ENCODE measurements around the gene INS. TPM values are rescaled to one million over a fixed set of nuclear protein-coding genes. Genes with fewer than 3 reads are reported as not detected.

The INS gene
- polyA plus RNA-seq, 2 of the 4 experiments (the other 2 are of a cell fraction): not detected

DNA sequence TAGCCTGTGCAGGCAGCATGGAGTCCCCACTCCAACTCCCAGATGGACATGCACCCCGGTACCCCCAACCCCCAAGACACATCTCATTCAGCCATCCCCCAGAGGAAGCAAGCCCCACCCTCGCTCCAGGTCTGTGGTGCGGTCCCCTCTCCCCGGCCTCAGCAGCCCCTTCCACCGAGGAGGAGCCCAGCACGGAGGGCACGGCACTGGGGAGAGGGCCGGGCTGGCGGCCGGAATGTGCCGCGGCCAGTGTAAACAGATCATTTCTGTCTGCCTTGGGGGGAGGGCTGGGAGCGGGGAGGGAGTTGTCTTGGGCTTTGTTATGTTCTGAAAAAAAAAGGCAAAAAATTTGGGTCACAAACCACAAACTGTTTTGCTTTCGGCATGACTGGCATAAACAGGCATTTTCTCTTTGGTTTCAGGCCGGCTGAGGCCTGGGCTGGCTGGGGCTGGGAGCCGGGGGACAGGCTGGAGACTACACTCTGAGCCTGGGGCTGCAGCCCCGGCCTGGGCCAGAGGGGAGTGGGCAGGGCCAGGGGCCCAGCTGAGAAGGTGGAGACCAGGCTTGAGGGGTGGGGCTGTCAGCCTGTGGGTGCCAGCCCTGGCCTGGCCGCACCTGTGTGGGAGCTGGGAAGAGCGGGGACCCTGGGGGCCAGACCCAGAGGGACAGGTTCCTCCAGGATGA lies 38.6 kb downstream of the INS start:
- 61% methylated on average over 8 of the region's 19 CpGs for WGBS (ENCODE audit: missing lambda C conversion rate)
- Histone ChIP-seq H3K4me3 (no peak overlapping the region), H3K4me2 (no peak overlapping the region), H3K4me1 (no peaks in the 10 kb centered on the region), H3K27ac (no peak overlapping the region), H3K9me3 (peaks cover 9% of the 10 kb centered on the region)
- DNase-seq (ENCODE audit: low read depth in 1 of 2, low spot score in 1 of 2): no peak
- ATAC-seq: no peak; a peak in 1 of 6 replicates
- no peak for FAIRE-seq
- POLR2A ChIA-PET: no interaction called here
- TF ChIP-seq NFE2L2 (conservative IDR thresholded peaks at IDR 0.05; ENCODE audit: low read length): 0 out of 2 replicates have a peak, but pooled peaks have one; percentile 34
- TF ChIP-seq, protein P1, sequence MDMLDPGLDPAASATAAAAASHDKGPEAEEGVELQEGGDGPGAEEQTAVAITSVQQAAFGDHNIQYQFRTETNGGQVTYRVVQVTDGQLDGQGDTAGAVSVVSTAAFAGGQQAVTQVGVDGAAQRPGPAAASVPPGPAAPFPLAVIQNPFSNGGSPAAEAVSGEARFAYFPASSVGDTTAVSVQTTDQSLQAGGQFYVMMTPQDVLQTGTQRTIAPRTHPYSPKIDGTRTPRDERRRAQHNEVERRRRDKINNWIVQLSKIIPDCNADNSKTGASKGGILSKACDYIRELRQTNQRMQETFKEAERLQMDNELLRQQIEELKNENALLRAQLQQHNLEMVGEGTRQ (IDR thresholded peaks at IDR 0.05): no peak
- no peak for TF ChIP-seq EHF (CRISPR knock-in tag; IDR thresholded peaks at IDR 0.05)
- no peak for TF ChIP-seq PBX3 (IDR thresholded peaks at IDR 0.05)
- no peak for TF ChIP-seq RCOR1 (IDR thresholded peaks at IDR 0.05; ENCODE audit: low read depth, low read length)
- CTCF ChIA-PET: interaction anchor here (1.3 to 3.4 kb wide), 2 partner anchors 29 to 84 kb away, joined by 5 to 22 read pairs; no protein-coding TSS in a partner anchor

- H3K4me2 ChIP-seq: no peak overlapping the region
- no peak for FAIRE-seq
Measured at GRCh38 chr11:2121227-2122130, 39.5 kb downstream of the INS start.

GRCh38 chr11:2120359-2121100 lies 40.5 kb downstream of the INS start:
- TF ChIP-seq SREBF2 (IDR thresholded peaks at IDR 0.05) (no peak), FOXS1 (CRISPR knock-in tag; IDR thresholded peaks at IDR 0.05) (no peak), CHD2 (IDR thresholded peaks at IDR 0.05; ENCODE audit: low read length, partially characterized antibody) (no peak), HOXA7 (CRISPR knock-in tag; IDR thresholded peaks at IDR 0.05) (no peak), E2F6 (IDR thresholded peaks at IDR 0.05; ENCODE audit: borderline replicate concordance, low read depth) (no peak), MAZ (IDR thresholded peaks at IDR 0.05; ENCODE audit: borderline replicate concordance, low read depth, low read length) (no peak), PHF8 (IDR thresholded peaks at IDR 0.05; ENCODE audit: borderline replicate concordance, low read depth) (no peak), CTCF (IDR thresholded peaks at IDR 0.05) (no peak), ELK1 (IDR thresholded peaks at IDR 0.05; ENCODE audit: low read depth, low read length) (no peak)
- TF ChIP-seq, protein P2, sequence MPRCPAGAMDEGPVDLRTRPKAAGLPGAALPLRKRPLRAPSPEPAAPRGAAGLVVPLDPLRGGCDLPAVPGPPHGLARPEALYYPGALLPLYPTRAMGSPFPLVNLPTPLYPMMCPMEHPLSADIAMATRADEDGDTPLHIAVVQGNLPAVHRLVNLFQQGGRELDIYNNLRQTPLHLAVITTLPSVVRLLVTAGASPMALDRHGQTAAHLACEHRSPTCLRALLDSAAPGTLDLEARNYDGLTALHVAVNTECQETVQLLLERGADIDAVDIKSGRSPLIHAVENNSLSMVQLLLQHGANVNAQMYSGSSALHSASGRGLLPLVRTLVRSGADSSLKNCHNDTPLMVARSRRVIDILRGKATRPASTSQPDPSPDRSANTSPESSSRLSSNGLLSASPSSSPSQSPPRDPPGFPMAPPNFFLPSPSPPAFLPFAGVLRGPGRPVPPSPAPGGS (IDR thresholded peaks at IDR 0.05): no peak
- POLR2A ChIA-PET: no interaction called here

More at GRCh38 chr11:2121227-2122130, 39.5 kb downstream of the INS start:
- Histone ChIP-seq H3K9me3 (peaks cover 18% of the 10 kb centered on the region), H3K4me1 (no peaks in the 10 kb centered on the region), H3K4me3 (no peak overlapping the region), H3K27ac (no peak overlapping the region)
- ATAC-seq: no peak; a peak in 1 of 6 replicates
- no peak for DNase-seq (ENCODE audit: low read depth in 1 of 2, low spot score in 1 of 2)
- POLR2A ChIA-PET: no interaction called here
- no peak for TF ChIP-seq SREBF2 (IDR thresholded peaks at IDR 0.05)
- no peak for TF ChIP-seq MYC (IDR thresholded peaks at IDR 0.05; ENCODE audit: borderline replicate concordance, low read length)
- TF ChIP-seq EP300 (IDR thresholded peaks at IDR 0.05): no peak
- no peak for TF ChIP-seq HES2 (IDR thresholded peaks at IDR 0.05)
- 49% methylated on average over 19 of the region's 21 CpGs for WGBS (ENCODE audit: missing lambda C conversion rate)
- CTCF ChIA-PET: interaction anchor here (0.7 to 3.4 kb wide), 6 partner anchors 26 to 34 kb away, joined by 3 to 22 read pairs (median 6); no protein-coding TSS in a partner anchor

More at GRCh38 chr11:2120359-2121100, 40.5 kb downstream of the INS start:
- Histone ChIP-seq H3K4me3 (no peak overlapping the region), H3K9me3 (peaks cover 27% of the 10 kb centered on the region), H3K27ac (no peak overlapping the region), H3K4me2 (no peak overlapping the region), H3K4me1 (no peaks in the 10 kb centered on the region)
- CTCF ChIA-PET: interaction anchor here (0.7 to 2.3 kb wide), 5 partner anchors 25 to 35 kb away, joined by 3 to 9 read pairs (median 4); no protein-coding TSS in a partner anchor
- DNase-seq (ENCODE audit: low read depth in 1 of 2, low spot score in 1 of 2) (no peak), FAIRE-seq (no peak), ATAC-seq (no peak; a peak in 1 of 6 replicates)
- 48% methylated on average over 16 of the region's 23 CpGs for WGBS (ENCODE audit: missing lambda C conversion rate)

Data from A549 (cell line).